Measurements from ENCODE around the gene AOPEP. TPM values are rescaled to one million over a fixed set of nuclear protein-coding genes. Genes with fewer than 3 reads are reported as not detected.
"Not testable (repeated sequence)": the region's sequence is repeated elsewhere in the genome, so short reads cannot be mapped to it uniquely, and the experiment has no call there.

AOPEP gene
- total RNA-seq, 6 experiments from 2014 or later, result 36.6 to 110 (median 63.3) TPM

DNA sequence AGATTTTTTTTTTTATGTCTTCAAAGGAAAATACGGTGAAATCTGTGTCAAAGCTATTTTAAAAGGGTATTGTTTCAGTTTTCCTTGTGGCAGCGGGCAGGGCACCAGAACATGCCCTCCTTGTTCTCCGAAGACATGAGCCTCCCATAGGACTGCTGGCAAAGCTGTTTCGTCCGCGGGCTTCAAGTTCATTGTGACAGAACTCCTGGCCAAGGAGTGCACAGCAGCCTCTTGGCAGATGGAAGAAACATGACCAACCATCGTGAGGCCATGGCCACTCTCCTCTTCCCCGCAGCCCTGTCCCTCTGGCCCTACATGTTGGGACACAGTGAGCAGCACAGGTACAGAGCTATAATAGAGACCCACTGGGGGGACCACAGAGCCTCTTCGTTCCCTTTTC is 99.5 kb downstream of the AOPEP start:
- Histone ChIP-seq H3K27me3 (no peaks in the 10 kb centered on the region), H3K36me3 (no peaks in the 10 kb centered on the region), H3K4me1 (peaks cover 0 to 22% (median 8%) of the 10 kb centered on the region in 4 donors), H3K9me3 (no peaks in the 10 kb centered on the region), H3K27ac (no peak overlapping the region), H3K4me3 (no peak overlapping the region)
- ATAC-seq, result no peak
- DNase-seq, result no peak
- intact Hi-C loops (cut with DNase I), result no loop called here
- 81% methylated on average over 4 of the region's 9 CpGs for WGBS (ENCODE audit: insufficient coverage, low coverage, low lambda C conversion rate, missing lambda C conversion rate)
- no peak for TF ChIP-seq POLR2A (IDR thresholded peaks at IDR 0.05)

DNA sequence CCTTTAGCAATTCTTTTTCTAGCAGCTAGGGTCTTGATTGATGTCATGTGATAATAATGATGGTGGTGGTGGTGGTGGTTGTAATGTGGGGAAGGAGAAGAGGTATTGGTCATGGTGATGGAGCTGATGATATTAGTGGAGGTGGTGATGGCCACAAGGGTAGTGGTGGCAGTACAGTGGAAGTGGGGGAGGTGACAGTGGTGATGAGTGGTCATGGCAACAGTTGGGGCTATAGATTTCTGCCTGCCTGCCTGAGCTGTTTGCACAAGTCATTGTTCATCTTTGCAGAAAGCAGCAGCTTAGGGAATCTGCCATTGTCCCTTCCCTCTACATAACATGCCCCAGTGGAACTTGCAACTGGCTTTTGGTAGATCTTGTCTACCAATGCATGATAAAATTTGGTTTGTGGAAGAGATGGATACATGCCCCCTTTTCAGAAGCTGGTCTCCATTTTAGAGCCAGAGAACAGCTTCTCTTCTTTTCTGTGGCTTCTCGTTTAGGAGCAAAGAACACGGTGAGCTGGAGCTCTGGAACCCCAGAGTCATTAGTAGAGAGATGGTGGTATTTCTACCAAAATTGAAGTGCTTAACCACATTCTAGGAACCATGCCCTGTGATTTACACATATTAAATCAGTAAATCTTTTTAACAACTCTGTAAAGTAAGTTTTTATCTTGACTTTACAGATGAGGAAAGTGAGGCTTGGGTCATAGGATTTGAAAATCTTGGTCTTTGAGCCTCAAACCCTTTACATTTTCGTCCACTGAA is 100.3 kb downstream of the AOPEP start:
- no peak overlapping the region for H3K4me3 ChIP-seq
- DNase-seq, result no peak
- H3K27me3 ChIP-seq, result no peaks in the 10 kb centered on the region
- peaks cover 0 to 22% (median 8%) of the 10 kb centered on the region in 4 donors for H3K4me1 ChIP-seq
- peak overlapping the region; percentile 54 to 82 (median 63) for H3K27ac ChIP-seq
- no peaks in the 10 kb centered on the region for H3K9me3 ChIP-seq
- ATAC-seq, result peak in 1 of 4 donors; percentile 2
- no peaks in the 10 kb centered on the region for H3K36me3 ChIP-seq
- intact Hi-C loops (cut with DNase I), result no loop called here
- 64% methylated on average over 3 of the region's 3 CpGs for WGBS (ENCODE audit: insufficient coverage, low coverage, low lambda C conversion rate, missing lambda C conversion rate)
- TF ChIP-seq POLR2A (IDR thresholded peaks at IDR 0.05), result no peak

GRCh38 chr9:94827584-94828304 is 101.2 kb downstream of the AOPEP start:
- intact Hi-C loops (cut with DNase I), result no loop called here
- TF ChIP-seq, protein P1, sequence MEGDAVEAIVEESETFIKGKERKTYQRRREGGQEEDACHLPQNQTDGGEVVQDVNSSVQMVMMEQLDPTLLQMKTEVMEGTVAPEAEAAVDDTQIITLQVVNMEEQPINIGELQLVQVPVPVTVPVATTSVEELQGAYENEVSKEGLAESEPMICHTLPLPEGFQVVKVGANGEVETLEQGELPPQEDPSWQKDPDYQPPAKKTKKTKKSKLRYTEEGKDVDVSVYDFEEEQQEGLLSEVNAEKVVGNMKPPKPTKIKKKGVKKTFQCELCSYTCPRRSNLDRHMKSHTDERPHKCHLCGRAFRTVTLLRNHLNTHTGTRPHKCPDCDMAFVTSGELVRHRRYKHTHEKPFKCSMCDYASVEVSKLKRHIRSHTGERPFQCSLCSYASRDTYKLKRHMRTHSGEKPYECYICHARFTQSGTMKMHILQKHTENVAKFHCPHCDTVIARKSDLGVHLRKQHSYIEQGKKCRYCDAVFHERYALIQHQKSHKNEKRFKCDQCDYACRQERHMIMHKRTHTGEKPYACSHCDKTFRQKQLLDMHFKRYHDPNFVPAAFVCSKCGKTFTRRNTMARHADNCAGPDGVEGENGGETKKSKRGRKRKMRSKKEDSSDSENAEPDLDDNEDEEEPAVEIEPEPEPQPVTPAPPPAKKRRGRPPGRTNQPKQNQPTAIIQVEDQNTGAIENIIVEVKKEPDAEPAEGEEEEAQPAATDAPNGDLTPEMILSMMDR (IDR thresholded peaks at IDR 0.05), result no peak
- peak; percentile 58 for TF ChIP-seq POLR2A (IDR thresholded peaks at IDR 0.05)
- no peaks in the 10 kb centered on the region for H3K27me3 ChIP-seq
- DNase-seq (peak in 1 of 3 donors; percentile 73), ATAC-seq (peak; percentile 93 to 98 (median 98))
- no peak overlapping the region for H3K4me3 ChIP-seq
- WGBS (ENCODE audit: insufficient coverage, low coverage, low lambda C conversion rate, missing lambda C conversion rate), result 43% methylated on average over 8 of the region's 8 CpGs
- peaks cover 0 to 25% (median 8%) of the 10 kb centered on the region in 4 donors for H3K4me1 ChIP-seq
- peak overlapping the region; percentile 56 to 82 (median 63) for H3K27ac ChIP-seq
- no peaks in the 10 kb centered on the region for H3K9me3 ChIP-seq
- H3K36me3 ChIP-seq, result no peaks in the 10 kb centered on the region

- no peaks in the 10 kb centered on the region for H3K36me3 ChIP-seq
- H3K27me3 ChIP-seq, result no peaks in the 10 kb centered on the region
- ATAC-seq (no peak), DNase-seq (no peak)
- H3K4me3 ChIP-seq, result no peak overlapping the region
- TF ChIP-seq, protein P1 (IDR thresholded peaks at IDR 0.05), result no peak
- no peak for TF ChIP-seq POLR2A (IDR thresholded peaks at IDR 0.05)
- intact Hi-C loops (cut with DNase I), result no loop called here
- 80% methylated on average over 4 of the region's 4 CpGs for WGBS (ENCODE audit: insufficient coverage, low coverage, low lambda C conversion rate, missing lambda C conversion rate)
- H3K27ac ChIP-seq, result no peak overlapping the region
- H3K4me1 ChIP-seq, result peaks cover 0 to 28% (median 12%) of the 10 kb centered on the region in 4 donors
- no peaks in the 10 kb centered on the region for H3K9me3 ChIP-seq
Observed at GRCh38 chr9:94829380-94830070, 103.0 kb downstream of the AOPEP start.

DNA sequence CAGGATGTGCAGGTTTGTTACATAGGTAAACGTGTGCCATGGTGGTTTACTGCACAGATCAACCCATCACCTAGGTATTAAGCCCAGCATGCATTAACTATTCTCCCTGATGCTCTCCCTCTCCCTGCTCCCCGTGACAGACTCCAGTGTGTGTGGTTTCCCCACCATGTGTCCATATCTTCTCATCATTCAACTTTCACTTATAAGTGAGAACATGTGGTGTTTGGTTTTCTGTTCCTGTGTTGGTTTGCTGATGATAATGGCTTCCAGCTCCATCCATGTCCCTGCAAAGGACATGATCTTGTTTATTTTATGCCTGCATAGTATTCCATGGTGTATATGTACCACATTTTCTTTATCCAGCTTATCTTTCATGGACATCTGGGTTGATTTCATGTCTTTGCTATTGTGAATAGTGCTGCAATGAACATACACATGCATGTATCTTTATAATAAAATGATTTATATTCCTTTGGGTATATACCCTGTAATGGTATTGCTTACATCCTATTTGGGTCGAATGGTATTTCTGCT is 103.6 kb downstream of the AOPEP start:
- DNase-seq; H3K27me3 ChIP-seq; H3K9me3 ChIP-seq; H3K27ac ChIP-seq; ATAC-seq; H3K4me3 ChIP-seq; H3K36me3 ChIP-seq; intact Hi-C loops (cut with DNase I): not testable (repeated sequence)
- WGBS (ENCODE audit: insufficient coverage, low coverage, low lambda C conversion rate, missing lambda C conversion rate), result 67% methylated on average over 3 of the region's 3 CpGs
- H3K4me1 ChIP-seq, result peaks cover 0 to 31% (median 12%) of the 10 kb centered on the region in 4 donors
